Measurements from ENCODE around the gene SLC25A12. TPM values are rescaled to one million over a fixed set of nuclear protein-coding genes. Genes with fewer than 3 reads are reported as not detected.

SLC25A12 gene
- total RNA-seq, result 100 to 1,000 TPM in 1 of 4 donors, 10 to 100 TPM in 3; 26.9 to 151 (median 40.5) TPM

GRCh38 chr2:171893824-171894611 lies at the start of gene SLC25A12:
SLC25A12 (minus strand) TSS chr2:171894244; CDS start chr2:171894214, 30 bp downstream.
- in situ Hi-C loops (cut with MboI; ENCODE audit: low pct_ligation_motif_present in 1 of 4, low pct_unique_long_range_greater_than_20kb in 1 of 4, low sequenced_read_pairs in 3 of 4), result no loop called here
- no peaks in the 10 kb centered on the region for H3K27me3 ChIP-seq
- peaks cover 0 to 15% (median 10%) of the 10 kb centered on the region in 4 donors for H3K4me1 ChIP-seq
- peak; percentile 59 for TF ChIP-seq POLR2A (IDR thresholded peaks at IDR 0.05)
- no peak for TF ChIP-seq CTCF (IDR thresholded peaks at IDR 0.05)
- TF ChIP-seq POLR2AphosphoS5 (IDR thresholded peaks at IDR 0.05), result peak in 2 of 3 donors; percentile 45 to 69
- no peak for TF ChIP-seq EP300 (IDR thresholded peaks at IDR 0.05; ENCODE audit: low read depth)
- H3K4me3 ChIP-seq, result peak within 1 kb of the TSS; percentile 64 to 95 (median 81)
- 0% methylated on average over 5 to 51 of the region's 63 CpGs for WGBS, 2 donors (ENCODE audit: low coverage in 1 of 2)
- peak; percentile 85 for DNase-seq
- H3K36me3 ChIP-seq, result no peaks in the 10 kb centered on the region
- intact Hi-C loops (cut with DNase I; ENCODE audit: low total_unique reads), result no loop called here
- H3K9me3 ChIP-seq, result no peaks in the 10 kb centered on the region
- peak within 1 kb of the TSS; percentile 77 to 91 (median 83) for H3K27ac ChIP-seq

- H3K36me3 ChIP-seq, result no peaks in the 10 kb centered on the region
- no peaks in the 10 kb centered on the region for H3K4me1 ChIP-seq
- DNase-seq, result no peak
- intact Hi-C loops (cut with DNase I; ENCODE audit: low total_unique reads) (no loop called here), in situ Hi-C loops (cut with MboI; ENCODE audit: low pct_ligation_motif_present in 1 of 4, low pct_unique_long_range_greater_than_20kb in 1 of 4, low sequenced_read_pairs in 3 of 4) (no loop called here)
- no peaks in the 10 kb centered on the region for H3K9me3 ChIP-seq
- no peak overlapping the region for H3K27ac ChIP-seq
- H3K4me3 ChIP-seq, result no peak overlapping the region
- whole genome bisulfite sequencing, 2 donors (ENCODE audit: low coverage in 1 of 2), result 94 to 96% methylated on average over 3 to 6 of the region's 6 CpGs
- H3K27me3 ChIP-seq, result no peaks in the 10 kb centered on the region
- TF ChIP-seq EP300 (IDR thresholded peaks at IDR 0.05; ENCODE audit: low read depth) (no peak), CTCF (IDR thresholded peaks at IDR 0.05) (no peak), POLR2AphosphoS5 (IDR thresholded peaks at IDR 0.05) (no peak)
Observed at GRCh38 chr2:171941316-171941699, 47.3 kb upstream of the SLC25A12 start.

- in situ Hi-C loops (cut with MboI; ENCODE audit: low pct_ligation_motif_present in 1 of 4, low pct_unique_long_range_greater_than_20kb in 1 of 4, low sequenced_read_pairs in 3 of 4) (no loop called here), intact Hi-C loops (cut with DNase I; ENCODE audit: low total_unique reads) (no loop called here)
- Histone ChIP-seq H3K27me3 (no peaks in the 10 kb centered on the region), H3K4me1 (no peaks in the 10 kb centered on the region), H3K36me3 (no peaks in the 10 kb centered on the region), H3K27ac (no peak overlapping the region), H3K4me3 (no peak overlapping the region), H3K9me3 (no peaks in the 10 kb centered on the region)
- 94 to 100% methylated on average over 1 to 4 of the region's 4 CpGs for WGBS, 2 donors (ENCODE audit: low coverage in 1 of 2)
- TF ChIP-seq CTCF (IDR thresholded peaks at IDR 0.05), result no peak
- no peak for TF ChIP-seq POLR2A (IDR thresholded peaks at IDR 0.05)
- TF ChIP-seq EP300 (IDR thresholded peaks at IDR 0.05; ENCODE audit: low read depth), result no peak
- TF ChIP-seq POLR2AphosphoS5 (IDR thresholded peaks at IDR 0.05), result no peak
- no peak for DNase-seq
Observed at GRCh38 chr2:171939743-171940071, 45.7 kb upstream of the SLC25A12 start.

GRCh38 chr2:171939058-171939742 lies 45.2 kb upstream of the SLC25A12 start:
- 93% methylated on average over 8 to 9 of the region's 9 CpGs for WGBS, 2 donors (ENCODE audit: low coverage in 1 of 2)
- no peaks in the 10 kb centered on the region for H3K27me3 ChIP-seq
- DNase-seq, result no peak

More at GRCh38 chr2:171939058-171939742, 45.2 kb upstream of the SLC25A12 start:
- H3K4me1 ChIP-seq, result no peaks in the 10 kb centered on the region
- intact Hi-C loops (cut with DNase I; ENCODE audit: low total_unique reads), result no loop called here
- in situ Hi-C loops (cut with MboI; ENCODE audit: low pct_ligation_motif_present in 1 of 4, low pct_unique_long_range_greater_than_20kb in 1 of 4, low sequenced_read_pairs in 3 of 4), result no loop called here
- H3K4me3 ChIP-seq, result no peak overlapping the region
- TF ChIP-seq POLR2A (IDR thresholded peaks at IDR 0.05) (no peak), CTCF (IDR thresholded peaks at IDR 0.05) (no peak)
- no peak overlapping the region for H3K27ac ChIP-seq
- H3K36me3 ChIP-seq, result no peaks in the 10 kb centered on the region
- H3K9me3 ChIP-seq, result no peaks in the 10 kb centered on the region
